CD4-positive, alpha-beta T cell treated with Interferon alpha-2 for 1 hour (primary cell): ENCODE measurements around the gene ABCG8.
"Not testable (repeated sequence)": the region's sequence is repeated elsewhere in the genome, so short reads cannot be mapped to it uniquely, and the experiment has no call there.

Experiments used
- DNase-seq, 2 donors: peaks; one replicate each; pipeline ENCODE4 v3.0.0-alpha.2; 2020 to 2022

Gene ABCG8

GRCh38 chr2:43874776-43875451 lies 36.1 kb downstream of the ABCG8 start:
- no peak for DNase-seq

GRCh38 chr2:43877782-43878464 lies 39.2 kb downstream of the ABCG8 start:
- peak; percentile 25 to 57 for DNase-seq

DNA sequence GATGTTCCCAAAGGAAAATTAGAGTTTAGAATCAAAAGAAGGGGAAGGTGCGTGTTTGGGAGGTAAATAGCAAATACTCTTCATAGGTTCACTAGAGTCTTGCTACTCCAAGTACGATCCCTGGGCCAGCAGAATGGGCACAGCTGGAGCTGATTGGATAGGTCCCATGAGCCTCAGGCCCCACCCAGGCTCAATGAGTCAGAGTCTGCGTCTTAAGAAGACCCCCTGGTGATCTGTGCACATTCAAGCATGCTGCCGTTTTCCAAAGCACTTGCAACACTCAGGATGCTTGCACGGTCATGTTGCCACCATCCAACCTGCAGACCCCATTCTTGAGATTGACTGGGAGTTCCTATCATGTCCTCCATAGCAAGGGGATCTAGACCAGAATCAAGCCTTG lies 40.5 kb downstream of the ABCG8 start:
- DNase-seq, result no peak

DNA sequence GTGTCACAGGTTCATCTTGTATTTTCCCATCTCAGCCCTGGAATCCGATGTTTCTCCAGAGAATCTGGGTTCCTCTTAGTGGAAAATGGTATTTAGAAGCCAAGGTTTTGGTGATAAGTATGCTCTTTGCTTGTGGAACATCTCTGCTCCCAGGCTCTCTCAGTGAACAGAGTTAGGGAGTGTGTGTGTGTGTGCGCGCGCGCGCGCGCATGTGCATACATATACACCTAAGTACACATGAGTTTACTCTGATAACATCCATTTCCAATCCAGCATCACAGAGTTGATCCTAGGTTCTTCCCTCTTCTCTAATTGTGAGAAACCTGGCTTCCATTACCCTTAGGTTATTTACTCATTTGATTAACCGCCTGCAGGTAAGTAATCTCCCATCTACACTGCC lies 41.7 kb downstream of the ABCG8 start:
- DNase-seq, result no peak

GRCh38 chr2:43880952-43881351 lies 42.2 kb downstream of the ABCG8 start:
- DNase-seq, result no peak

DNA sequence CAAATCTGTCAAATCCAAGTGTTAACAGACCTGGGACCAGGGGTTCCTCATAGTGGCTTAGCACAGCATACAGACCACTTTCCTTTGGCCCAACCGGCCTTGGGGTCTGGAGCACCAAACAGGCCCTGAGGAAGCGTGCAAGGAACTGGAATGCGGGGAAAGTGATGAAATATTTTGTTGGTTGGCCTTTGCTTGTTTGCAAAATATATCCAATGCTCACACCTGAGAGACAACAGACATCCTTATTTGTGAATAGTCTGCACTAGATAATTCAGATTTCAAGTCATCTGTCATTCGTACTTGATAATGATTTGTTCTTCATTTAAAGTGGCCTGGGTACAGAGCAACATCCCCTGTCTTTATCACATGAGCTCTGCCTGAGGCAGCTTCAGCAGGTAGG lies 43.5 kb downstream of the ABCG8 start:
- DNase-seq, result no peak

GRCh38 chr2:43884689-43885088 lies 45.9 kb downstream of the ABCG8 start:
- no peak for DNase-seq

DNA sequence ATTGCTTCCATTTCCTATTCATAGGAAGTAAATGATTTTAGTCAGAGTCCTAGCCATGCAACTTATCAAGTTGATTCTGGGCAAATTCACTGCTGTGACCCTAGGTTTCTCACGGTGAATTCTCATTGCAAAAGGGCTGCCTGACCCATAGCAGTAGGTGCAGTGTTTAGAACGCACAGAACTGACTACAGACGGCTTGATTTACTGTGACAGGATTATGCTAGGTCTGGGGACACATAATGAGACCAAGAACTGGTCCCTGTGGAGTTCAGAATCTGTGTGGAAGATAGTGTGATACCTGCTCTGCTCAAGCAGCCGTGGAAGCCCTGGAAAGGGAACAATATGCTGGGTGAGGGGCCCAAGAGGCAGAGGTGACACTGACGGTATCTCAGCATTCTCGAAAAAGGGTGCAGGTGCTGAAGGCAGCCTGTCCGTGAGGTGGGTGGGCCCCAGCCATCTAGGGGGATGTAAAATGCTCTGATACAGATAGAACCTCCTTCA lies 46.4 kb downstream of the ABCG8 start:
- no peak for DNase-seq

GRCh38 chr2:43887176-43887575 lies 48.4 kb downstream of the ABCG8 start:
- DNase-seq, result no peak

GRCh38 chr2:43889416-43889815 lies 50.6 kb downstream of the ABCG8 start:
- no peak for DNase-seq

GRCh38 chr2:43890855-43891254 lies 52.1 kb downstream of the ABCG8 start:
- no peak for DNase-seq

DNA sequence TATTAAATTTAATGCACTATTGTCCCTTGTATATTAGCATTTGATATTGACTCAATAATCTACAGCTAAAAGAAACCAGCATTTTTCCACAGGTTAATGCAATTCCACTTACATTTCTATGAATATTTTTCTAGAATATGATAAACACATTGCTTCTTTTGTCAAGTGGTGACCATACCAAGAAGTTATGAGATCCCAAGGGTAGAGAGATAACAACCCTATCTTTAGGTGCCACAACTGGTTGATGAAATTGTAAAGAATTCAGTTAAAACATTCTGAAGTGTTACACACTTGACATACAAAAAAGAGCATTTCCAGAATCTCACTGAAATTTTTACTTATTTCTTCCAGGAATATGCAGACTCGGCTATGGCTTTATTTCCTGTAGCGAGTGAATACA lies 56.0 kb downstream of the ABCG8 start:
- no peak for DNase-seq

DNA sequence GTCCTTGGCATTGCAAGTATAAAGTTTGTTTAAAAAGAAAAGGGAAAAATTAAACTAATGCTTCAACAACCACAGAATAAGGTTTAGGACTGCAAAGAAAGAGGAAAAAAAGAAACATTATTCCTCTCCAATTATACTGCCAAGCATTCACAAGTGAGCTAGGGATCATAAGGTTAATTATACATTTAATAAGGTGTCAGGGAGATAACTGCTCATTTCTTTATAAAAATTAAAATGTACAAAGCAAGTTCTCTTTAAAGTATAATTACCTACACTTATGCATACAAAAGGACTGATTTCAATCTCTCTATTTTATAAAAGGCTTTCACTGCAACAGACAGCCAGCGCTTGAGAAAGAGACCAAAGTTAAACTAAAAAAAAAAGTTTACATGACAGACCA lies 58.1 kb downstream of the ABCG8 start:
- DNase-seq, result no peak

DNA sequence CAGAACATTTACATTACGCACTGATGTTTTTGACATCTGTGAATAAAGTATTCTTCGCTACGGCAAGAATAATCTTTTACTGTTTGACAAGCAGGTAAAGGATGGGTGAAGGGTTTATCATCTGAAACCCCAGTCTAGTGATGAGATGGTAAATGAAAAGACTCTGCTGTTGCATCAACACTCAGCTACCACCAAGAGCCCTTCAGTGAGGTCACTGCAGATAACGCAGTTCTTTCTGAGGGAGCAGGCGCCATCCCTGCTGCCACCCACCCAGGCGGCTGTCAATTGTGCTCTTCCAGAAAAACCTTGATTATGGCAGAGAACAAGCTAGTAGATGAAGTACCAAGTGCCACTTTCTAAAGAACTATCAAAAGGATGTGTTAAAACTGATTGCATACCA lies 58.7 kb downstream of the ABCG8 start:
- no peak for DNase-seq

DNA sequence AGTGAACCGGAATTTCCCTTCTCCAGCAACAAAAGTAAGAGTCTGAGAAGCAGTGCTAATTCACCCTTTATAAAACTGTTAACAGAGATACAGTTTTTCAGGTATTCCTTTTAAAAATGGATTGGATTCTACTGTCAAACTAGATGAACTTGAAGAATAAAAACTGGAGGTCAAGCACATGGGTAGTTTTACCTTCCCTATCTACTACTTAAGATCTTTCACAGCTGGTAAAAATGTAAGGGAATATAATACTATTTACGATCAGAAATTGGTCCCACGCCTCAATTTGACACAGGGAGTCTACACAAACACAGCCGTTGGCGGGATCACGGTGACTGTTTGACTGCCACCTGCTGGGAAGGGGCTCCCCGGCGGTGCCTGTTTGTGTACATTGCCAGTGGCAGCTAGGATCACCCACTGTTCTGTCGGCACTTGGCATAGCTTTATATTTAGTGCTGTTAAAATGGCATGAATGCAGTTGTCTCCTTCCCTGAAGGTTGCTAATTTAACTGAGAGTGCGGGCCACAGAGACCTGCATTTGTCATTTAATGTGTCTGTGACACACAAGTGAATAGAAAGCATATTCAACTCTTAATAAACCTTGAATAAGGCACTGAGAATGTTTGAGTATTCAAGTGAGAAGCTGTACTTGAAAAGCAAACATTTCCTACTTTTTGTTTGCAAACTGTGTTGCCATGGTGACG lies 59.5 kb downstream of the ABCG8 start:
- no peak for DNase-seq

DNA sequence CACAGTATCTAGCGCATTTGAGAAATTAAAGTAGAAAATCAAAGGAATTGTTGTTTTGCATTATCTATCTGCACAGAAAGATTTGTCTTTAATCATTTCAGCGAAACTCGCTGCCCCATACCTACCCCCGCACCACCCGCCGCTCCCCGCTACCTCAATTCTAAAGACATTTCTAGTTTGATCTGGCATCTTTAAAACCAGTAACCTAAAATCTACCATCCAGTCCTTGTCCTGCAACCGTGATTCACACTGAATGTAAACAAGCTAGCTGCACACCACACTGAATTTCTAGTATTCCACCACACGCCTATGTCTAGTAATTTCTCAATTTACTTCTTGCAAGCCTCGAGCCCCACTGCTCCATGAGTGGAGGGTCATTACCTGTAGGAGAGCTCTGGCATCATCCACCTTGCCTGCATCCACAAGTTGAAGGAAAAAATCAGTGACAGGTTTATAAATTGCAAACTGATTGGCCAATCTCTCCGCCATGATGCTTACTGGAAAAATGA lies 60.1 kb downstream of the ABCG8 start:
- no peak for DNase-seq

DNA sequence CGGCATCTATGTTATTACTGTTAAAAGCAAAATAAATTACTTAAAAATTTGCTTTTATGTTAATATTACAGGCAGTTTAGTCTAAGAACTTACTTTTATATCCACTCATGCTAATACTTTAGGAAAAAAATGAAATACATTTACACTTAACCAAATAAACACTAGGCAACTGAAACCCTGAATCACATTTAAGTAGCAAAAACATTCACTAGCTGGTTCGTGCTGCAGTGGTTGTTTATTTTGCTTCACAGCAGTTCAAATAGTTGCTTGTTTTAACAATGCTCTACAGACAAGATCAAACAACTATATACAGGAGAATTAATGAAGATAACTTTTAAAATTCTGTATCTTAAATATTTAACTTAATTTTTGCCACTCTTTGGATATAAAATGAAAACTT lies 60.8 kb downstream of the ABCG8 start:
- no peak for DNase-seq

DNA sequence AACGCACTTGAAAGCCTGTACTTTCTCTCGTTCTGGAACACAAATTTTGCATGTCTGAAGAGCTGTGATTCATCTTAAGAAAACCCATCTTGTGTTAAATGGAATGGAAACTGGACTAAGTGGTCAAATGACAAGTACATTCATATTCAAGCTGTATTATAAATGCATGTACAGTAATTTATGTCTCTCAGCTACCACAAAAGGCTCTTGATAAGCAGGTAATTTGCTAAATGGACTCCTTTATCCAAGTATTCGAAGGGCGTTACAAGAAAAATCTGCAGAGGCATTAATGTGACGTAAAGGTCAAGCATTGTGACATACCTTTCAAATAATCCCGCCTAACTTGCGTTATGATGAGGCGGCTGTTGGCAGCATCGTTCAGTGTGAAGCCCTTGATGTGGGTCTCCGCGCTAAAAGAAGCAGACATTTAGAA lies 66.6 kb downstream of the ABCG8 start:
- DNase-seq, result no peak

GRCh38 chr2:43905871-43906270 lies 67.1 kb downstream of the ABCG8 start:
- no peak for DNase-seq

DNA sequence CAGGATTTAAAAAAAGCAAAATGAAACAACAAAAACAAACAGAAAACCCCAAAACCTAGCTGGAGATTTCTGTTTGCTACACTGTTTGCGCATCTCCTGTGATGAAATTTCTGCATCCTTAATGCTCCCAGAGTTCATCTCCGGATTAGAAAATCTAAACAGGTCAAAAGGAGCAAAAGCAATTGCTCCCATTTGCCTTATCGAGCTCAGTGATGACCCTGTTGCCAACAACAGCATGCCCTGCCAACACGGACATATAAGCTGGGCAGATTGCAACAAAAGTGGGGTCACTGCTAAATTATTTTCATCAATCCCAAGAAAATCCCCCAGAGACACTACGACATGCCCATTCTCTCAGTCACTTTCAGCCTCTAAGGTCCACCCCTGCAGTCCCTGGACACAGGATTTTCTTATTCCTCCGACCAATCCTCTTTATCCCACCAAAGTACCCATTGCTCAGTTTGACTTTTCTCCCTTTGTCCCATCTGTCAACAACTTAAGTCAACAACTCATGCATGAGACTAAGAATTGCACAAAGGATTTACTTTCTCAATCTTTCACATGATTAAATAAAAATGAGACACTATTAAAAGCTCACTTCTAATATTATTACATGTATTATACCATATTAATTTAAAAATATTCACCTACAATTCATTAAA lies 67.8 kb downstream of the ABCG8 start:
- DNase-seq, result no peak

GRCh38 chr2:43911136-43911790 lies 72.5 kb downstream of the ABCG8 start:
- DNase-seq, result not testable (repeated sequence)

GRCh38 chr2:43924463-43924862 lies 85.7 kb downstream of the ABCG8 start:
- no peak for DNase-seq

GRCh38 chr2:43925431-43925830 lies 86.7 kb downstream of the ABCG8 start:
- no peak for DNase-seq
